D721Med (cell line): ENCODE measurements around the gene MRPS7.

ENCODE experiments used
- DNase-seq: peaks from one replicate; pipeline ENCODE4 v3.0.0; 2011; ENCODE audit warnings: low spot score; ENCODE audit not compliant: insufficient read length
- FAIRE-seq: peaks from 2 replicates; lab custom pipeline; 2011; peaks lifted over from hg19 to GRCh38; lab: Jason Lieb, UNC
- TF ChIP-seq, protein P1 (sequence below): IDR thresholded peaks from 2 replicates; pipeline ENCODE4 v1.5.1; 2012; ENCODE audit warnings: mild to moderate bottlenecking, control low read depth; ENCODE audit not compliant: insufficient read depth; ENCODE audit errors: missing control alignments

MRPS7 gene

GRCh38 chr17:75267411-75268232 is 5.9 kb downstream of the MRPS7 start:
- TF ChIP-seq, protein P1, sequence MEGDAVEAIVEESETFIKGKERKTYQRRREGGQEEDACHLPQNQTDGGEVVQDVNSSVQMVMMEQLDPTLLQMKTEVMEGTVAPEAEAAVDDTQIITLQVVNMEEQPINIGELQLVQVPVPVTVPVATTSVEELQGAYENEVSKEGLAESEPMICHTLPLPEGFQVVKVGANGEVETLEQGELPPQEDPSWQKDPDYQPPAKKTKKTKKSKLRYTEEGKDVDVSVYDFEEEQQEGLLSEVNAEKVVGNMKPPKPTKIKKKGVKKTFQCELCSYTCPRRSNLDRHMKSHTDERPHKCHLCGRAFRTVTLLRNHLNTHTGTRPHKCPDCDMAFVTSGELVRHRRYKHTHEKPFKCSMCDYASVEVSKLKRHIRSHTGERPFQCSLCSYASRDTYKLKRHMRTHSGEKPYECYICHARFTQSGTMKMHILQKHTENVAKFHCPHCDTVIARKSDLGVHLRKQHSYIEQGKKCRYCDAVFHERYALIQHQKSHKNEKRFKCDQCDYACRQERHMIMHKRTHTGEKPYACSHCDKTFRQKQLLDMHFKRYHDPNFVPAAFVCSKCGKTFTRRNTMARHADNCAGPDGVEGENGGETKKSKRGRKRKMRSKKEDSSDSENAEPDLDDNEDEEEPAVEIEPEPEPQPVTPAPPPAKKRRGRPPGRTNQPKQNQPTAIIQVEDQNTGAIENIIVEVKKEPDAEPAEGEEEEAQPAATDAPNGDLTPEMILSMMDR, result no peak
- DNase-seq (no peak), FAIRE-seq (no peak)

DNA sequence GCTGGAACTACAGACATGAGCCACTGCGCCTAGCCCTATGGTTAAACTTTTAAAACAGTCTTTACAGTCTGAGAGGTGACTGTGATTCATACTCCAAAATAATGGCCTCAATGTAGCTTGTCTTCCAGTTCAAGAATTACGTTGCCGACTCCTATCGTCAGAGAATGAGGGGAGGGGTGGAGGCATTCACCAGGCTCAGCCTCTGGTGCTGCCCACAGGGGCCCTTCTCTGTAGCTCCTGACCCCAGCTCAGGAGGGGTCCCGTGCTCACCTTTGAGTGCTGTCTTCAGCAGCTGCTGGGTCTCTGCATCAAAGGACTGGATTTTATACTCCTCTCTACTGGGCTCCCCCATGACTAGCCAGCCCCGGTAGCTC is 8.2 kb downstream of the MRPS7 start:
- TF ChIP-seq, protein P1, result no peak
- no peak for FAIRE-seq

DNA sequence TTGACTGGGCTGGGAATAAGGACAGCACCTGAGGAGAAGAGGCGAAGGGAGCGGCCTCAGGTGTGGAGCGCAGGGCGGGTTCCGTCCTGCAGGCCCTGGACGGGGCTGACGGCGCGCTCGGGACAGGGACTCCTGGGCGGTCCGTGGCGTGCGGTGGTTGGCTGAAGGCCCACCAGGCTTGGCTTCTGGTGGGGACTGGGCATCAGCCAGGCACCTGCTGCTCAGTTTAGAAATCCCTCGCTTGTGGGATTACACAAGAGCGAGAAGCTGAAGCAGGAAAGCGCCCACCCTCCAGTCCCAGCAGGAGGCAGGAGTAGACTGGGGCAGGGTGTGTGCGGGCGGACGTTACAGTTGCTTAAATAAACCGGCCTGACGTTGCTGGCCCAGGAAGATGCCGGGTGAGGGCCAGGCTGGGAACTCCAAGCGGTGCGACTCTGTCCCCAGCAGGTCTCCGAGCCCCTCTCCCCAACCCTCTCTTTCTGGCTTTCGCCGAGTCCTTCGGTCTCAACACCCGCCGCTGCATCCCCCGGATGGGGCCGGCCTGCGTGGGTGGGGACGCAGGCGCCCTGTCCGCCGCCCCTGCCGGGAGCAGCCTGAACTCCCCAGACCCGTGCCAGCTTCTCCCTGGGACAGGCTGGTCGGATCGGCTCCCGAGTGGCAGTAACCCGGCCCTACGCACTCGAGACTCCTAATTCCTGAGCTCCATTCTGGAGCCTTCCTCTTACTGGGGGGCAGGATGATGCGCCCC is 8.7 kb downstream of the MRPS7 start:
- DNase-seq, result peak; percentile 57
- no peak for FAIRE-seq
- TF ChIP-seq, protein P1, result peak; percentile 39

More for the DNA sequence above, 8.2 kb downstream of the MRPS7 start:
- DNase-seq, result no peak

- DNase-seq (no peak), FAIRE-seq (no peak)
- TF ChIP-seq, protein P1, result no peak
These were observed 9.2 kb downstream of the MRPS7 start, which contains the start of gene MIF4GD for GRCh38 chr17:75270966-75271232. MIF4GD (minus strand) TSS chr17:75271231; CDS start chr17:75270195, 1,036 bp downstream.

GRCh38 chr17:75271233-75271954 is 9.7 kb downstream of the MRPS7 start:
- TF ChIP-seq, protein P1, result peak; percentile 78
- FAIRE-seq, result no peak
- DNase-seq, result peak; percentile 94

DNA sequence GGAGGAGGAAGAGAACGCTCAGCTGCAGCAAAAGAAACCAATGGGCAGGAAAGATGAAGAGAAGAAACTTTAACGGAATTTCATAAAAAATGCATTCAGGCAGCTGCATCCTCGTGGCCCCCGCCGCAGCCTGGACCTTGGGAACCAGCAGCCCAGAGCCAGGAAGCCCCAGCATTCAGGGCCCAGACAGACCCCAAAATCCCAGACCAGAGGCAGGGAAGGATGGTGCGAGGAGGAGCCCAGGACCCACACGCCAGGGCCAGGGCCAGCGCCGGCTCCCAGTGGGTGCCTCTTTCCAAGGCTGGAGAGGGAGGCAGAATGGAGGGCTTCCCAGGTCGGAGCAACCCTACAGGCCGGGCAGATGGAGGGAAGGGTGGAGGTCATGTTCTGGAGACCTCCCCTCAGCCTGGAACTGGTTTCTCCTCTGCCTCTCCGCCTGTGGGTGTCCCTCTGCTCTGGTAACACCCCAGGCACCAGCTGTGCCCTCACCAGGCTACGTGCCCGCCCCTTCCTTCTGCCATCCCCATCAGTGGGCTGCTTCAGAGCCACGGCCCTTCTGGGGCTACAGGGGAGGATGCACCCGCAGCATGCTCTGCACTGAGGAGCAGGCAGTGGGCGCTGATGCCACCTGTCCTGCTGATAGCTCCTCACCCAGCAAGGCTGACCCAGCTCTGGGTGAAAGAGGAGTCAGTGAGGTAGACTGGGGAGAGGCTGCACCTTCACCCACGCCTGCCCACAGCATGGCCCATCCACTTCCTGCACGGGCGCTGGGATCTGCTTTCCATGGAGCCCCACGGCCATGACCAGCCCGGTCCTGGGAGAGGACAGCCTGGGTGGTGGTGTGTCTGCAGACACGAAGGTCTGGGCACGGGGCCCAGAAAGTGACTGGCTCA is 10.5 kb downstream of the MRPS7 start:
- no peak for FAIRE-seq
- DNase-seq, result no peak
- TF ChIP-seq, protein P1, result no peak
